Measurements from ENCODE around the gene COL8A2.

The COL8A2 gene

GRCh38 chr1:36170643-36171412, 45.8 kb upstream of the COL8A2 start:
- DNase-seq (ENCODE audit: low read depth in 1 of 2, low spot score in 1 of 2): no peak
- H3K27ac ChIP-seq (replicated peaks): no peak overlapping the region
- TF ChIP-seq POLR2AphosphoS5 (IDR thresholded peaks at IDR 0.05; ENCODE audit: low read depth): no peak
- TF ChIP-seq CTCF (IDR thresholded peaks at IDR 0.05; ENCODE audit: insufficient read depth, low read length): no peak
- TF ChIP-seq REST (IDR thresholded peaks at IDR 0.05; ENCODE audit: insufficient replicate concordance, low read depth): no peak
- no peak for TF ChIP-seq GABPA (IDR thresholded peaks at IDR 0.05; ENCODE audit: low read depth)
- TF ChIP-seq SPI1 (IDR thresholded peaks at IDR 0.05; ENCODE audit: borderline replicate concordance, low read depth): no peak

GRCh38 chr1:36168514-36168913, 43.5 kb upstream of the COL8A2 start:
- Histone ChIP-seq H3K27me3 (ENCODE audit: insufficient read depth, poor library complexity, severe bottlenecking) (no peaks in the 10 kb centered on the region), H3K27ac (replicated peaks) (no peak overlapping the region), H3K4me3 (replicated peaks; ENCODE audit: insufficient read depth, low read length) (no peak overlapping the region)
- TF ChIP-seq REST (IDR thresholded peaks at IDR 0.05; ENCODE audit: insufficient replicate concordance, low read depth): no peak
- TF ChIP-seq POLR2AphosphoS5 (IDR thresholded peaks at IDR 0.05; ENCODE audit: low read depth): no peak
- no peak for TF ChIP-seq GABPA (IDR thresholded peaks at IDR 0.05; ENCODE audit: low read depth)
- no peak for TF ChIP-seq SPI1 (IDR thresholded peaks at IDR 0.05; ENCODE audit: borderline replicate concordance, low read depth)
- TF ChIP-seq CTCF (IDR thresholded peaks at IDR 0.05; ENCODE audit: insufficient read depth, low read length): no peak
- DNase-seq (ENCODE audit: low read depth in 1 of 2, low spot score in 1 of 2): no peak

More at GRCh38 chr1:36170643-36171412, 45.8 kb upstream of the COL8A2 start:
- Histone ChIP-seq H3K27me3 (ENCODE audit: insufficient read depth, poor library complexity, severe bottlenecking) (no peaks in the 10 kb centered on the region), H3K4me3 (replicated peaks; ENCODE audit: insufficient read depth, low read length) (no peak overlapping the region)

GRCh38 chr1:36166938-36167905, 42.2 kb upstream of the COL8A2 start:
- no peak for TF ChIP-seq REST (IDR thresholded peaks at IDR 0.05; ENCODE audit: insufficient replicate concordance, low read depth)
- TF ChIP-seq POLR2AphosphoS5 (IDR thresholded peaks at IDR 0.05; ENCODE audit: low read depth): no peak
- no peak for TF ChIP-seq GABPA (IDR thresholded peaks at IDR 0.05; ENCODE audit: low read depth)
- no peak for TF ChIP-seq CTCF (IDR thresholded peaks at IDR 0.05; ENCODE audit: insufficient read depth, low read length)
- no peak for TF ChIP-seq SPI1 (IDR thresholded peaks at IDR 0.05; ENCODE audit: borderline replicate concordance, low read depth)
- Histone ChIP-seq H3K27me3 (ENCODE audit: insufficient read depth, poor library complexity, severe bottlenecking) (no peaks in the 10 kb centered on the region), H3K27ac (replicated peaks) (no peak overlapping the region), H3K4me3 (replicated peaks; ENCODE audit: insufficient read depth, low read length) (no peak overlapping the region)
- DNase-seq (ENCODE audit: low read depth in 1 of 2, low spot score in 1 of 2): no peak
